ENCODE measurements around the gene FBXO47. TPM values are rescaled to one million over a fixed set of nuclear protein-coding genes. Genes with fewer than 3 reads are reported as not detected.

The FBXO47 gene
- total and polyA plus RNA-seq, 2 of the 13 experiments (the other 11 are each of a cell fraction or from before 2014, with no cell fraction given) = not detected

DNA sequence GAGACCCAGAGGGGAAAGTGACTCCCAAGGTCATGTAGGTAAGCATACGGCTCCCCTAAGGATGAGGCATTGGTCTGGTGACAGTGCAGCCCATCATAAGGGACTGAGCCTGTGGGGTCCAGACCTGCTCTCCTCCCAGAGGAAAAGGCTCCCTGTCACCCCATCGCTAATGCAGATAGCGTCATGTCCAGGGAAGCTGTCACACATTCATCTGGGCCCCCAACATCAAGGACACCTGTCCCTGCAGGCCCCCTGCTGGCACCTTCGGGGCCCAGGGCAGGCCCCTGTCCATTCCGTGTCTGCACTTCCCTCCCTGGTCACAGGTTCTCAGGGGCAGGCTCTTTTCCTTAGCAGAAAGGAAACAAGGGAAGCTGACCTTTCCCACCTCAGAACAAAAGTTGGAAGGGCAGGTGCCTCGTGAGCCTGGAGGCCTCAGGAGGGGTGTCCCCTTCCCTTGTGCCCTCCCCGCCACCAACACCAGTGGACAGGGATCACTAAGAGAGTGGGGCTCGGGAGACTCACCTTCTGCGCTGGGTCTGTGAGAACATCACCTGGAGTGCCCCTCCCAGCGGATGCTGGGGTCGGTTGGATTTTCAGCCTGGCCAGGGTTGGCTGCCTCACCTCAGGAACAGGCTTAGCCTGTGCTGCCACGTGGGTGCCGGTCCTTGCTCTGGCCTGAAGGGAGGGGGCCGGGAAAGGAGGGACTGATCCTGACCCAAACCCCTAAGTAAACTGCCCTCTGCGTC lies 59.1 kb downstream of the FBXO47 start (continued):
- TF ChIP-seq, protein P1, sequence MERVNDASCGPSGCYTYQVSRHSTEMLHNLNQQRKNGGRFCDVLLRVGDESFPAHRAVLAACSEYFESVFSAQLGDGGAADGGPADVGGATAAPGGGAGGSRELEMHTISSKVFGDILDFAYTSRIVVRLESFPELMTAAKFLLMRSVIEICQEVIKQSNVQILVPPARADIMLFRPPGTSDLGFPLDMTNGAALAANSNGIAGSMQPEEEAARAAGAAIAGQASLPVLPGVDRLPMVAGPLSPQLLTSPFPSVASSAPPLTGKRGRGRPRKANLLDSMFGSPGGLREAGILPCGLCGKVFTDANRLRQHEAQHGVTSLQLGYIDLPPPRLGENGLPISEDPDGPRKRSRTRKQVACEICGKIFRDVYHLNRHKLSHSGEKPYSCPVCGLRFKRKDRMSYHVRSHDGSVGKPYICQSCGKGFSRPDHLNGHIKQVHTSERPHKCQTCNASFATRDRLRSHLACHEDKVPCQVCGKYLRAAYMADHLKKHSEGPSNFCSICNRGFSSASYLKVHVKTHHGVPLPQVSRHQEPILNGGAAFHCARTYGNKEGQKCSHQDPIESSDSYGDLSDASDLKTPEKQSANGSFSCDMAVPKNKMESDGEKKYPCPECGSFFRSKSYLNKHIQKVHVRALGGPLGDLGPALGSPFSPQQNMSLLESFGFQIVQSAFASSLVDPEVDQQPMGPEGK (CRISPR knock-in tag; IDR thresholded peaks at IDR 0.05) = 0 out of 2 replicates have a peak, but pooled peaks have one; percentile 13
- no peak for TF ChIP-seq KLF6 (CRISPR knock-in tag; IDR thresholded peaks at IDR 0.05)

DNA sequence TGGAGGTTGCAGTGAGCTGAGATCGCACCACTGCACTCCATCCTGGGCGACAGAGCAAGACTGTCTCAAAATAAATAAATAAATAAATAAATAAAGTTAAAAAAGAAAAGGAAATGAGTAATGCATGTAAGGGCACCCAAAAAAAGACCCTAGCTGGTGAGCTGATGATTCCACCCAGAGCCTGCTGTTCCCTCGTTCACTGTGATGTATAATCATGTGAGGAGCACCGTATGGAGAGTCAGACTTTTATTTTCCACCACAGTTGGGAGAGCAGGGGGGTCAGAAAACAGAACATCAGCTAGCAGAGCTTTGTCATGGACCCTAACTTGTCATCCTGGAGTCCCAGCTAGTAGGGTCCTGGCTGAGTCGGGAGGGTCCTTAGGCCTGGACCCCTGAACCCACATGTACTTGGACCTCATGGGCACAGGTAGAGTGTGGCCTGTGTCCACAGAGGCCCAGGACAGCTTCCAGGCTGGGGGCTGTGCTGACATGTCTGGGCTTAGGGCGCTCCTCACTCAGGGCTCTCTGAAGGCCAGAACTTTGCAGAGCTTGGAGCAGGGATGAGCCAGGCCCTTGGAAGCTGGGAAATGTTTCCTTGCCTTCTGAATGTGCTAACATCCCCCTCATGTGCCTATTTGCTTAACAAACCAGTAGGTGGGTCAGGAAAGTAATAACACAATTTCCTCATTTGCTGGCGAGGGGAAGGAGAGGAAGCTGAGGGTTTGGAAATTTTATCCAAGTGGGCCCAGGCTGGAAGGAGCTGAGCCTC lies 60.6 kb downstream of the FBXO47 start:
- in situ Hi-C loops (cut with HindIII; ENCODE audit: extremely low pct_ligation_motif_present, low pct_unique_long_range_greater_than_20kb) = no loop called here
- Histone ChIP-seq H2AFZ (ENCODE audit: low read length) (no peak overlapping the region), H3K9me3 (ENCODE audit: low read length) (no peaks in the 10 kb centered on the region), H3K4me2 (ENCODE audit: low read depth, low read length) (no peak overlapping the region), H3K4me1 (ENCODE audit: insufficient read depth, low read length) (no peaks in the 10 kb centered on the region), H3K79me2 (ENCODE audit: insufficient read depth, low read length) (peaks cover 3% of the 10 kb centered on the region), H3K9ac (ENCODE audit: insufficient read depth, low read depth, low read length) (no peak overlapping the region), H3K36me3 (replicated peaks in 1 of 2; ENCODE audit: control insufficient read depth in 1 of 2, insufficient read depth in 2 of 2, low read length in 2 of 2) (peaks cover 33 to 75% of the 10 kb centered on the region in 2 experiments), H3K27ac (ENCODE audit: extremely low read length, insufficient read depth, low read length) (no peak overlapping the region), H3K4me3 (replicated peaks in 1 of 3; ENCODE audit: insufficient read depth in 1 of 3, low read depth in 2 of 3, low read length in 3 of 3) (no peak overlapping the region), H3K27me3 (ENCODE audit: control insufficient read depth in 1 of 2, insufficient read depth in 2 of 2, low read length in 2 of 2) (no peaks in the 10 kb centered on the region), H4K20me1 (ENCODE audit: insufficient read depth, low read length) (peaks cover 11% of the 10 kb centered on the region)
- DNase-seq (ENCODE audit: low spot score) (no peak), FAIRE-seq (no peak), ATAC-seq (peak; percentile 15; the same call in 1 of the 3 replicates)
- intact Hi-C loops (cut with micrococcal nuclease; ENCODE audit: unreplicated experiment) = no loop called here
- 95% methylated on average over 7 of the region's 7 CpGs for WGBS (ENCODE audit: low lambda C conversion rate)
- TF ChIP-seq, protein P2, sequence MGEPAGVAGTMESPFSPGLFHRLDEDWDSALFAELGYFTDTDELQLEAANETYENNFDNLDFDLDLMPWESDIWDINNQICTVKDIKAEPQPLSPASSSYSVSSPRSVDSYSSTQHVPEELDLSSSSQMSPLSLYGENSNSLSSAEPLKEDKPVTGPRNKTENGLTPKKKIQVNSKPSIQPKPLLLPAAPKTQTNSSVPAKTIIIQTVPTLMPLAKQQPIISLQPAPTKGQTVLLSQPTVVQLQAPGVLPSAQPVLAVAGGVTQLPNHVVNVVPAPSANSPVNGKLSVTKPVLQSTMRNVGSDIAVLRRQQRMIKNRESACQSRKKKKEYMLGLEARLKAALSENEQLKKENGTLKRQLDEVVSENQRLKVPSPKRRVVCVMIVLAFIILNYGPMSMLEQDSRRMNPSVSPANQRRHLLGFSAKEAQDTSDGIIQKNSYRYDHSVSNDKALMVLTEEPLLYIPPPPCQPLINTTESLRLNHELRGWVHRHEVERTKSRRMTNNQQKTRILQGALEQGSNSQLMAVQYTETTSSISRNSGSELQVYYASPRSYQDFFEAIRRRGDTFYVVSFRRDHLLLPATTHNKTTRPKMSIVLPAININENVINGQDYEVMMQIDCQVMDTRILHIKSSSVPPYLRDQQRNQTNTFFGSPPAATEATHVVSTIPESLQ (CRISPR knock-in tag; conservative IDR thresholded peaks at IDR 0.05) = no peak
- TF ChIP-seq ZBTB1 (CRISPR knock-in tag; IDR thresholded peaks at IDR 0.05; ENCODE audit: borderline replicate concordance) (no peak), TRIM24 (CRISPR knock-in tag; IDR thresholded peaks at IDR 0.05) (0 out of 2 replicates have a peak, but pooled peaks have one; percentile 21), ZNF605 (CRISPR knock-in tag; IDR thresholded peaks at IDR 0.05) (0 out of 2 replicates have a peak, but pooled peaks have one; percentile 19), SOX13 (IDR thresholded peaks at IDR 0.05) (no peak), SOX13 (CRISPR knock-in tag; conservative IDR thresholded peaks at IDR 0.05 in 1 of 2, IDR thresholded peaks at IDR 0.05 in 1 of 2) (no peak), SCMH1 (CRISPR knock-in tag; IDR thresholded peaks at IDR 0.05; ENCODE audit: borderline replicate concordance) (no peak), KAT7 (CRISPR knock-in tag; IDR thresholded peaks at IDR 0.05; ENCODE audit: borderline replicate concordance) (no peak)
- TF ChIP-seq, protein P3, sequence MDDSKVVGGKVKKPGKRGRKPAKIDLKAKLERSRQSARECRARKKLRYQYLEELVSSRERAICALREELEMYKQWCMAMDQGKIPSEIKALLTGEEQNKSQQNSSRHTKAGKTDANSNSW (CRISPR knock-in tag; IDR thresholded peaks at IDR 0.05; ENCODE audit: borderline replicate concordance) = no peak
- TF ChIP-seq, protein P4, sequence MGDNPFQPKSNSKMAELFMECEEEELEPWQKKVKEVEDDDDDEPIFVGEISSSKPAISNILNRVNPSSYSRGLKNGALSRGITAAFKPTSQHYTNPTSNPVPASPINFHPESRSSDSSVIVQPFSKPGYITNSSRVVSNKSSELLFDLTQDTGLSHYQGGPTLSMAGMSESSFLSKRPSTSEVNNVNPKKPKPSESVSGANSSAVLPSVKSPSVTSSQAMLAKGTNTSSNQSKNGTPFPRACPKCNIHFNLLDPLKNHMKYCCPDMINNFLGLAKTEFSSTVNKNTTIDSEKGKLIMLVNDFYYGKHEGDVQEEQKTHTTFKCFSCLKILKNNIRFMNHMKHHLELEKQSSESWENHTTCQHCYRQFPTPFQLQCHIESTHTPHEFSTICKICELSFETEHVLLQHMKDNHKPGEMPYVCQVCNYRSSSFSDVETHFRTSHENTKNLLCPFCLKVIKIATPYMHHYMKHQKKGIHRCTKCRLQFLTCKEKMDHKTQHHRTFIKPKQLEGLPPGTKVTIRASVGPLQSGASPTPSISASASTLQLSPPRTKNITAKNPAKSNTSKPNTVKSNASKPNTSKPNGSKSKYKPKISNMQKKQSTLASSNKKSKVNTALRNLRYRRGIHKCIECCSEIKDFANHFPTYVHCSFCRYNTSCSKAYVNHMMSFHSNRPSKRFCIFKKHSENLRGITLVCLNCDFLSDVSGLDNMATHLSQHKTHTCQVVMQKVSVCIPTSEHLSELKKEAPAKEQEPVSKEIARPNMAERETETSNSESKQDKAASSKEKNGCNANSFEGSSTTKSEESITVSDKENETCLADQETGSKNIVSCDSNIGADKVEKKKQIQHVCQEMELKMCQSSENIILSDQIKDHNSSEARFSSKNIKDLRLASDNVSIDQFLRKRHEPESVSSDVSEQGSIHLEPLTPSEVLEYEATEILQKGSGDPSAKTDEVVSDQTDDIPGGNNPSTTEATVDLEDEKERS (CRISPR knock-in tag; IDR thresholded peaks at IDR 0.05) = no peak
- BruUV-seq (replicated peaks) = TSS peak; percentile 15
- CTCF ChIA-PET (ENCODE audit: low intra/inter-chr PET ratio, low total read pairs) = no interaction called here
- POLR2A ChIA-PET = interaction anchor here (0.6 to 2.2 kb wide), 5 partner anchors 8 to 48 kb away, joined by 3 to 5 read pairs (median 4); partner anchors contain the start of gene LASP1

All from HepG2 (cell line).